Thymus (tissue), 11 donors: ENCODE results near the gene TRIM17. TPM values are rescaled to one million over a fixed set of nuclear protein-coding genes. Genes with fewer than 3 reads are reported as not detected.

Experiments used
- DNase-seq, 9 donors: peaks; one replicate each; pipeline ENCODE4 v3.0.0-alpha.2; 2013; ENCODE audit warnings: low spot score in 9 of 9, low read depth in 6 of 9, missing footprints in 1 of 9
- H3K27ac ChIP-seq, 2 donors: one replicate each; pipeline ENCODE4 v1.5.1; 2013; ENCODE audit warnings: control low read depth in 1 of 2, low read depth in 1 of 2, low read length in 1 of 2, mild to moderate bottlenecking in 1 of 2, moderate library complexity in 1 of 2
- H3K27me3 ChIP-seq, 2 donors: one replicate each; pipeline ENCODE4 v1.5.1; 2013; ENCODE audit warnings: low read length in 1 of 2; ENCODE audit not compliant: control insufficient read depth in 2 of 2, insufficient read depth in 1 of 2
- H3K36me3 ChIP-seq, 2 donors: one replicate each; pipeline ENCODE4 v1.5.1; 2013; ENCODE audit warnings: low read length in 1 of 2, mild to moderate bottlenecking in 1 of 2, moderate library complexity in 1 of 2; ENCODE audit not compliant: control insufficient read depth in 2 of 2, insufficient read depth in 2 of 2
- H3K4me1 ChIP-seq, 2 donors: one replicate each; pipeline ENCODE4 v1.5.1; 2013; ENCODE audit warnings: low read length in 2 of 2; ENCODE audit not compliant: control insufficient read depth in 2 of 2, insufficient read depth in 2 of 2
- H3K4me3 ChIP-seq, 2 donors: one replicate each; pipeline ENCODE4 v1.5.1; 2013; ENCODE audit warnings: low read length in 2 of 2, control low read depth in 1 of 2, mild to moderate bottlenecking in 1 of 2
- H3K9me3 ChIP-seq, 2 donors: one replicate each; pipeline ENCODE4 v1.5.1; 2013; ENCODE audit warnings: low read length in 1 of 2, mild to moderate bottlenecking in 1 of 2; ENCODE audit not compliant: control insufficient read depth in 2 of 2, insufficient read depth in 1 of 2
- WGBS: extraction: QIAGEN DNeasy Blood & Tissue Kit; methylation state at CpG from one replicate; pipeline ENCODE4 v1.1.7; 2013; 5-methylcytosine and 5-hydroxymethylcytosine counted together
- polyA plus RNA-seq: library from polyadenylated mRNA; stranded (reverse); fragments of 200-250 nt; gene quantifications from one replicate; pipeline ENCODE4 v1.2.3, GENCODE V29; 2013
- total RNA-seq: library from RNA; stranded (reverse); fragments of 120-200 nt; gene quantifications from one replicate; pipeline ENCODE4 v1.2.4, GENCODE V29; 2013
- donor health status: healthy.

TRIM17 gene
- total and polyA plus RNA-seq, 2 donors, result 0.09 to 0.50 TPM

DNA sequence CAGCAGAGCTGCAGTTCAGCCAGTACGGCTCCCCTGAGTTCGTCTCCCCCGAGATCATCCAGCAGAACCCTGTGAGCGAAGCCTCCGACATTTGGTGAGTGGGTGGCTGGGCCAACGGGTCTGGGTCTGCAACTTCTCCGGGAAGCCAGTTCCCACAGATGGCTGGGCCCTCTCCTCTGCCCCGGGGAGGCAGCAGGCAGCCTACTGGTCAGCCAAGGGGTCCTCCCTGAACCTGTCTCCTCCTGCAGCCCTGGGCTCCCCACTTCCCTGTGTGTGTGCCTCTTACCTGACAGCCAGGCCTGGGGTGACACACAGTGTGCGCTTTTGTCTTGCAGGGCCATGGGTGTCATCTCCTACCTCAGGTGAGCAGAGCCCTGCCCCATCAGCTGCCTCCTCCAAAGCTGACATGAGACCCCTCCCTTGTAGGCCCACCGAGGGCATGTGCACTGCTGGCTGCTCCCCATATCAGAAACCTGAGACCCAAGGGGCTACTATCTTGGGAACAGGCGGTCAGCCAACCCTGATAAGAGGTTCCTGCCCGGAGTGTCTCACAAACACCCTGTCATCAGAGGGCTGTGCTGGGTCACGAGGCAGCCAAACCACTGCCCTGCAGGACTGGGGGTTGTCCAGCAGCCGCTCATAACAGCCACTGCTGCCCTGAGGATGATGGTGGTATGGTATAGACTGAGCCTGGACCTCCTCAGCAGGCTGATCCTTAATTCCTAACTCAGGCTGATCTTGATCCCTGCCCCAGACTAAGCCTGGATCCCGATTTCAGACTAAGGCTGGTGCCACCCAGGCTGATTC lies 47.7 kb downstream of the TRIM17 start:
- Histone ChIP-seq H3K4me3 (no peak overlapping the region), H3K9me3 (no peaks in the 10 kb centered on the region), H3K4me1 (peaks cover 0 to 3% of the 10 kb centered on the region in 2 donors), H3K27ac (no peak overlapping the region), H3K27me3 (peaks cover 0 to 6% of the 10 kb centered on the region in 2 donors), H3K36me3 (no peaks in the 10 kb centered on the region)
- WGBS, result 94% methylated on average over 15 of the region's 15 CpGs
- DNase-seq, result no peak

- H3K27me3 ChIP-seq, result peaks cover 0 to 6% of the 10 kb centered on the region in 2 donors
- H3K36me3 ChIP-seq, result no peaks in the 10 kb centered on the region
- no peak overlapping the region for H3K4me3 ChIP-seq
- H3K27ac ChIP-seq, result no peak overlapping the region
- WGBS, result 87% methylated on average over 25 of the region's 25 CpGs
- no peak for DNase-seq
- no peaks in the 10 kb centered on the region for H3K9me3 ChIP-seq
- H3K4me1 ChIP-seq, result peaks cover 0 to 3% of the 10 kb centered on the region in 2 donors
Measured at GRCh38 chr1:228367798-228368791, 48.6 kb downstream of the TRIM17 start.

- Histone ChIP-seq H3K9me3 (no peaks in the 10 kb centered on the region), H3K27me3 (peaks cover 0 to 6% of the 10 kb centered on the region in 2 donors), H3K4me1 (peaks cover 0 to 2% of the 10 kb centered on the region in 2 donors), H3K4me3 (no peak overlapping the region), H3K36me3 (no peaks in the 10 kb centered on the region), H3K27ac (no peak overlapping the region)
- no peak for DNase-seq
- 92% methylated on average over 24 of the region's 24 CpGs for WGBS
Measured at GRCh38 chr1:228366866-228367741, 49.6 kb downstream of the TRIM17 start.

DNA sequence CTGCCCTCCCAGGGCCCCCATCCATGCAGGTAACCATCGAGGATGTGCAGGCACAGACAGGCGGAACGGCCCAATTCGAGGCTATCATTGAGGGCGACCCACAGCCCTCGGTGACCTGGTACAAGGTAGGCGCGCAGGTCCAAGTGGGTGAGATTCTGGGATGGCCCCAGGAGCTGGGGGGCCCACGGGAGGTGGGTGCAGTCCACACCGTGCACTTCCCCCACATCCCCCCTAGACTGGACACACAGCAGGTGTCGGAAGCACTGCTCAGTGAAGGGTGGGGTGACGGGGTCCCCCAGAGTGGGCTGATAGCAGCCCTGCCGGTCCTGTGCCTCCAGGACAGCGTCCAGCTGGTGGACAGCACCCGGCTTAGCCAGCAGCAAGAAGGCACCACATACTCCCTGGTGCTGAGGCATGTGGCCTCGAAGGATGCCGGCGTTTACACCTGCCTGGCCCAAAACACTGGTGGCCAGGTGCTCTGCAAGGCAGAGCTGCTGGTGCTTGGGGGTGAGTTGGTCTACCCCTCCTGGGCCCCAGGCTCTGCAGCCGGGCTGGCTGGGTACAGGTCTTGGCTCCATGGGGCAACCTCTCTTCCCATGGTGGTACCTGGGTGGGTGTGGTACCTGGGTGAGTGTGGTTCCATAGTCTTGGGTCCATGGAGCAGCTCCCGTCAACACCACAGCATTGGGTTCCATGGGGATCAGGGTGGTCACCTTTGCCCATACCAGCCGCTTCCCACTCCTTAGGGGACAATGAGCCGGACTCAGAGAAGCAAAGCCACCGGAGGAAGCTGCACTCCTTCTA lies 50.4 kb downstream of the TRIM17 start:
- WGBS, result 95% methylated on average over 23 of the region's 23 CpGs
- Histone ChIP-seq H3K27ac (no peak overlapping the region), H3K4me1 (no peaks in the 10 kb centered on the region), H3K9me3 (no peaks in the 10 kb centered on the region), H3K27me3 (peaks cover 0 to 6% of the 10 kb centered on the region in 2 donors), H3K4me3 (no peak overlapping the region), H3K36me3 (no peaks in the 10 kb centered on the region)
- DNase-seq, result no peak

DNA sequence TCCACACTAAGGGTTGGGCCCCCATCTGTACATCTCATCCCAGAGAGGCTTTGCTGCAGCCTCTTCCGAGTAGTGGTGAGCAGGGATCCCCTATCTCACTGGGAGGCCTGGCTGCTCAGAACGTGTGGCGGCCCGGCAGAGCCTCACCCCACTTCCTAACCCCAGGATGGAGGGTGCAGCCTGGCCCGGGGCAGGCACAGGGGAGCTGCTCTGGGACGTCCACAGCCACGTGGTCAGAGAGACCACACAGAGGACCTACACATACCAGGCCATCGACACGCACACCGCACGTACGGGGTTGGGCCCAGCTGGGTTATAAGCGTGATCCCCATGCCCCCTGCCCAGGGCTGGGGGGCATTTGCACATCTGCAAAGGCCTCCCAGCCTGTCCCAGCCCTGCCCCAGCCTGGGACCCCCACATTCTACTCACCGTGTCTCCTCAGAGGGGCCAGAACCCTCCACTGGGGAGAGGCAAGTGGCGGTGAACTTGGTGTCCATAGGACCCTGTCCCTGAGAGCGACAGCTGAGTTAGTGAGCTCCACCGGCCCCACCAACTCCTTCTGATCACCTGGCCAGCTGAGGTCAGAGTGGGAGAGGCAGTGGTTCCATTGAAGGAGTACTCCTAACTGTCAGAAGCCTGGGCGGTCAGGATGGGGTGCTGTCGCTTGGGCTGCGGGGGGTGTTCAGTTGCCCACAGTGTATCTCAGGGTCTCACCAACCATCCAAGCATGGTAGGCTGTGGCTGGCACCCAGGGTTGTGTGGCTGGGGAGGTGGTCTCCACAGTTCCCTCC lies 51.2 kb downstream of the TRIM17 start:
- DNase-seq, result no peak
- Histone ChIP-seq H3K36me3 (no peaks in the 10 kb centered on the region), H3K9me3 (no peaks in the 10 kb centered on the region), H3K4me3 (no peak overlapping the region), H3K27ac (no peak overlapping the region), H3K4me1 (no peaks in the 10 kb centered on the region), H3K27me3 (peaks cover 0 to 6% of the 10 kb centered on the region in 2 donors)
- 95% methylated on average over 20 of the region's 20 CpGs for WGBS

DNA sequence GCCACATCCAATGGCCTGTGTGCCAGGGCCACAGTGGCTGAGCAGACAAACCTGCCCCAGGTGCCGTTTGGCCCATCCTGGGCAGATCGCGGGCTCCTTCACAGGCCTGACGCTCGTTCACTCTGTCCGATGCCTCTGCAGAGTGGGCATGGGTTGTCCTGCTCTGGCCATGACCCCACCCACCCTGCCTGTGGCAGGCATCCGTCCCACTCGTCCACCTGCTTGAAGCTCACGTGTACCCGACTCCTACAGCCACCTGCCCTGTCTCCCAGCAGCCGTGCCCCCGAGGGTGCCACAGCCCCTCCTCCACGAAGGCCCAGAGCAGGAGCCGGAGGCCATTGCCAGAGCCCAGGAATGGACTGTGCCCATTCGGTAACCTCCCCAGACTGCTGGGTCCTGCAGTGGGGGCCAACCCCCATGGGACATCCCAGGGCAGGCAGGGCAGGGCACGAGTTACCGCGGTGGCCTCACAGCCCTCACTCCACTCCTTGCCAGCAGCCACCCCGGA lies 51.9 kb downstream of the TRIM17 start:
- no peaks in the 10 kb centered on the region for H3K36me3 ChIP-seq
- H3K4me3 ChIP-seq, result no peak overlapping the region
- no peak overlapping the region for H3K27ac ChIP-seq
- DNase-seq, result no peak
- H3K9me3 ChIP-seq, result no peaks in the 10 kb centered on the region
- WGBS, result 96% methylated on average over 19 of the region's 19 CpGs
- H3K4me1 ChIP-seq, result no peaks in the 10 kb centered on the region
- peaks cover 0 to 6% of the 10 kb centered on the region in 2 donors for H3K27me3 ChIP-seq

GRCh38 chr1:228364068-228364705 lies 52.5 kb downstream of the TRIM17 start:
- Histone ChIP-seq H3K4me1 (no peaks in the 10 kb centered on the region), H3K27me3 (peaks cover 0 to 6% of the 10 kb centered on the region in 2 donors), H3K9me3 (no peaks in the 10 kb centered on the region), H3K4me3 (no peak overlapping the region), H3K36me3 (no peaks in the 10 kb centered on the region), H3K27ac (no peak overlapping the region)
- no peak for DNase-seq
- 93% methylated on average over 12 of the region's 12 CpGs for WGBS
